ENCODE measurements around the gene C14orf180. TPM values are rescaled to one million over a fixed set of nuclear protein-coding genes. Genes with fewer than 3 reads are reported as not detected.

Gene C14orf180
- total RNA-seq, 1 experiment from 2014 or later, result not detected

GRCh38 chr14:104638190-104638589, 58.6 kb downstream of the C14orf180 start:
- H3K4me2 ChIP-seq (ENCODE audit: insufficient read depth, insufficient read length, low read length), result no peak overlapping the region
- H3K18ac ChIP-seq (ENCODE audit: insufficient read length, low read depth, low read length), result no peak overlapping the region
- no peak overlapping the region for H3K9ac ChIP-seq (ENCODE audit: extremely low read depth, insufficient read length, low read length)
- no peaks in the 10 kb centered on the region for H3K27me3 ChIP-seq (ENCODE audit: insufficient read depth, low read length)
- H2BK12ac ChIP-seq (ENCODE audit: insufficient read length, low read depth, low read length), result no peak overlapping the region
- H3K4me1 Mint-ChIP-seq, result peaks cover 0 to 8% of the 10 kb centered on the region in 2 experiments; a peak in 2 of 4 replicates
- no peak overlapping the region for H2BK120ac ChIP-seq (ENCODE audit: low read depth, low read length, poor library complexity, severe bottlenecking)
- no peak overlapping the region for H2BK15ac ChIP-seq (ENCODE audit: low read depth, low read length)
- no peak overlapping the region for H3K56ac ChIP-seq (ENCODE audit: insufficient read length, low read depth, low read length)
- H3K4me1 ChIP-seq (ENCODE audit: insufficient read depth, low read length), result no peaks in the 10 kb centered on the region
- H3K27ac ChIP-seq (ENCODE audit: insufficient read length, low read depth, low read length), result no peak overlapping the region
- H3K4ac ChIP-seq (ENCODE audit: low read depth, low read length), result no peak overlapping the region
- no peak overlapping the region for H3K23ac ChIP-seq (ENCODE audit: insufficient read length, low read depth, low read length)
- H3K4me3 Mint-ChIP-seq, result no peak overlapping the region
- H3K79me2 ChIP-seq (ENCODE audit: insufficient read depth, low read length), result no peaks in the 10 kb centered on the region
- DNase-seq, result no peak
- H3T11ph ChIP-seq (ENCODE audit: low read length), result no peak overlapping the region
- no peak overlapping the region for H4K91ac ChIP-seq (ENCODE audit: insufficient read length, low read depth, low read length)
- no peak for TF ChIP-seq CTCF (conservative IDR thresholded peaks at IDR 0.05)
- no peak overlapping the region for H4K8ac ChIP-seq (replicated peaks; ENCODE audit: insufficient read length, low read depth, low read length)
- no peak overlapping the region for H2BK5ac ChIP-seq (ENCODE audit: insufficient read length, low read length)
- H3K36me3 Mint-ChIP-seq (ENCODE audit: insufficient read depth in 1 of 3, low read depth in 3 of 3), result no peaks in the 10 kb centered on the region
- H4K5ac ChIP-seq (ENCODE audit: insufficient read length, low read depth, low read length), result no peak overlapping the region
- H3K14ac ChIP-seq (ENCODE audit: insufficient read depth, low read length), result no peak overlapping the region
- no peak overlapping the region; a peak in 1 of 7 replicates for H3K27ac Mint-ChIP-seq
- H3K9me3 ChIP-seq (ENCODE audit: control insufficient read depth, low read depth, low read length), result no peaks in the 10 kb centered on the region
- no peaks in the 10 kb centered on the region for H4K20me1 ChIP-seq (ENCODE audit: control insufficient read depth, insufficient read depth, insufficient read length)
- no peak overlapping the region for H2BK20ac ChIP-seq (ENCODE audit: low read depth, low read length, poor library complexity, severe bottlenecking)
- H3K27me3 Mint-ChIP-seq (ENCODE audit: low read depth), result peaks cover 18% of the 10 kb centered on the region
- H2AK5ac ChIP-seq (ENCODE audit: insufficient read length, low read length), result no peak overlapping the region
- H3K79me1 ChIP-seq (ENCODE audit: insufficient read depth, low read depth, low read length, poor library complexity, severe bottlenecking), result no peaks in the 10 kb centered on the region
- H3K9me3 Mint-ChIP-seq, result no peaks in the 10 kb centered on the region
- H3K23me2 ChIP-seq (ENCODE audit: insufficient read length, low read depth, low read length, poor library complexity, severe bottlenecking), result no peaks in the 10 kb centered on the region
- H2AFZ ChIP-seq (ENCODE audit: low read length), result no peak overlapping the region
- no CpG with 5 or more reads among the region's 12 CpGs for WGBS (ENCODE audit: extremely low coverage, insufficient read length, low lambda C conversion rate)

All from H9 (cell line).